Transverse colon (tissue), 3 donors: ENCODE results near the gene ITGAD.

Experiments
- EP300 ChIP-seq: sonication (generic); formaldehyde crosslinking; IDR thresholded peaks from one replicate; pipeline ENCODE4 v1.6.1; 2017; ENCODE audit warnings: antibody characterized with exemption, low read depth
- TF ChIP-seq, protein P1 (sequence below), 5 experiments: fragments of 200-600 bp in 3 of 5; fragments of 450-650 bp in 2 of 5; sonication (generic) in 3 of 5; IDR thresholded peaks; 1 replicate in 2 of 5; 2 replicates in 3 of 5; pipeline ENCODE4 v1.5.1; 2016 to 2017; ENCODE audit warnings: antibody characterized with exemption in 5 of 5, inconsistent platforms in 3 of 5, mild to moderate bottlenecking in 2 of 5, moderate library complexity in 1 of 5

- TF ChIP-seq, protein P1, sequence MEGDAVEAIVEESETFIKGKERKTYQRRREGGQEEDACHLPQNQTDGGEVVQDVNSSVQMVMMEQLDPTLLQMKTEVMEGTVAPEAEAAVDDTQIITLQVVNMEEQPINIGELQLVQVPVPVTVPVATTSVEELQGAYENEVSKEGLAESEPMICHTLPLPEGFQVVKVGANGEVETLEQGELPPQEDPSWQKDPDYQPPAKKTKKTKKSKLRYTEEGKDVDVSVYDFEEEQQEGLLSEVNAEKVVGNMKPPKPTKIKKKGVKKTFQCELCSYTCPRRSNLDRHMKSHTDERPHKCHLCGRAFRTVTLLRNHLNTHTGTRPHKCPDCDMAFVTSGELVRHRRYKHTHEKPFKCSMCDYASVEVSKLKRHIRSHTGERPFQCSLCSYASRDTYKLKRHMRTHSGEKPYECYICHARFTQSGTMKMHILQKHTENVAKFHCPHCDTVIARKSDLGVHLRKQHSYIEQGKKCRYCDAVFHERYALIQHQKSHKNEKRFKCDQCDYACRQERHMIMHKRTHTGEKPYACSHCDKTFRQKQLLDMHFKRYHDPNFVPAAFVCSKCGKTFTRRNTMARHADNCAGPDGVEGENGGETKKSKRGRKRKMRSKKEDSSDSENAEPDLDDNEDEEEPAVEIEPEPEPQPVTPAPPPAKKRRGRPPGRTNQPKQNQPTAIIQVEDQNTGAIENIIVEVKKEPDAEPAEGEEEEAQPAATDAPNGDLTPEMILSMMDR (IDR thresholded peaks at IDR 0.05), result no peak
- no peak for TF ChIP-seq EP300
These were observed 63.8 kb downstream of the ITGAD start for GRCh38 chr16:31456988-31457360.
